Mucosa of gallbladder (tissue), 1 donor: ENCODE results near the gene RIPK4. TPM values are rescaled to one million over a fixed set of nuclear protein-coding genes. Genes with fewer than 3 reads are reported as not detected.

Experiments
- DNase-seq: peaks from one replicate; pipeline ENCODE4 v3.0.0-alpha.2; 2020; ENCODE audit warnings: low spot score
- total RNA-seq: library from RNA; stranded (reverse); gene quantifications from one replicate; pipeline ENCODE4 v1.2.1, GENCODE V29; 2021
- donor health status: DM: no; HTN: no; CAD: no.

The RIPK4 gene
- total RNA-seq, 1 donor from 2014 or later = 56.6 TPM

DNA sequence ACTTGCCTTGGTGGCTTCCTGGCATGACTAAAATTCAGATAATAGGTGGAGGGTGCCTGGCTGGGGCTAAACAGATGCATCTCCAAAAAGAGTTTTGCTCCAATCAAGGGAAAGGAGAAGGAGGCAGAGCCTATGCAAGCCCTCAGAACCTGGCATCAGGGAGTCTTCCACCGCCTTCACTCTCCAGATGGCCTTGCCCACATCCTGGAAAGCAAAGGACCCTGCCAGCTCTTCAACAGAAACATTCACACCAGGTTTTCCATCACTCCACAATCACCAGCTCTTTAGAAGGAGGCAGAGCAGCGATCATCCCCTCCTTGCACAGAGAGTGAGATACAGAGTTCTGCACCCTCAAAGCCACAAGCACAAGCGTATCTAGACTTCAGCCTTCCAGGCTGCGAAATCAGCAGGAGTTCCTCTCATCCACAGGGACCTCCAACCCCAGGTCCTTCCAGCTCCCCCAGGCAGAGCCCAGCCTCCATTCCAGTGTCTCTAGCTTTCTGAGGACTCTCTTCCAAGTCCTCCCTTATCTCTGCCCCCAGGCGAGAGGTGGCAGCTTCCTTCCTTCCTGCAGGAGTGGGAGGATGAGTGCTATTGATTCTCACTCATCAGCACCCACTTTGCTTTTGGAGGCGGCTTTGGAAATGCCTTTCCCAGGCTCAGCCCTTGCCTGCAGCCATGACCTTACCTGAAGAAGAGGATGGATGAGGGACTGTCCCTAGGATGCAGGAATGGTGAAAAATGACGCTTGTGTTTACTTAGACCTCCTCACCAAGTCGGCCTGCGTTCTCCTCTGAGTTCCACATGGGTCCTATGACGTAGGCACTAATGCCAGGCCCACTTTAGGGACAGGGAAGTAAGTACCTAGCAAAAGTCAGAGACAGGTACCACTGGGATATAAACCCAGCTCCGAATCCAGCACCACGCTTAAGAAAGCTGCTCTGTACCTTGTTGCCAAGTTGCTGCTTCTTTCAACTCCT is 75.4 kb downstream of the RIPK4 start:
- no peak for DNase-seq

Other genes with a start within 250 kb of the RIPK4 start
- gene PRDM15, start 112.3 kb upstream of the RIPK4 start, total RNA-seq = 6.4 TPM
- 30.8 TPM for gene C2CD2, start 187.0 kb upstream of the RIPK4 start, total RNA-seq
- 22.8 TPM for gene ZBTB21, start 243.3 kb upstream of the RIPK4 start, total RNA-seq